ENCODE data around the gene CAMK1D. TPM values are rescaled to one million over a fixed set of nuclear protein-coding genes. Genes with fewer than 3 reads are reported as not detected.

CAMK1D gene
- total RNA-seq, 1 experiment from 2014 or later: 6.3 TPM

DNA sequence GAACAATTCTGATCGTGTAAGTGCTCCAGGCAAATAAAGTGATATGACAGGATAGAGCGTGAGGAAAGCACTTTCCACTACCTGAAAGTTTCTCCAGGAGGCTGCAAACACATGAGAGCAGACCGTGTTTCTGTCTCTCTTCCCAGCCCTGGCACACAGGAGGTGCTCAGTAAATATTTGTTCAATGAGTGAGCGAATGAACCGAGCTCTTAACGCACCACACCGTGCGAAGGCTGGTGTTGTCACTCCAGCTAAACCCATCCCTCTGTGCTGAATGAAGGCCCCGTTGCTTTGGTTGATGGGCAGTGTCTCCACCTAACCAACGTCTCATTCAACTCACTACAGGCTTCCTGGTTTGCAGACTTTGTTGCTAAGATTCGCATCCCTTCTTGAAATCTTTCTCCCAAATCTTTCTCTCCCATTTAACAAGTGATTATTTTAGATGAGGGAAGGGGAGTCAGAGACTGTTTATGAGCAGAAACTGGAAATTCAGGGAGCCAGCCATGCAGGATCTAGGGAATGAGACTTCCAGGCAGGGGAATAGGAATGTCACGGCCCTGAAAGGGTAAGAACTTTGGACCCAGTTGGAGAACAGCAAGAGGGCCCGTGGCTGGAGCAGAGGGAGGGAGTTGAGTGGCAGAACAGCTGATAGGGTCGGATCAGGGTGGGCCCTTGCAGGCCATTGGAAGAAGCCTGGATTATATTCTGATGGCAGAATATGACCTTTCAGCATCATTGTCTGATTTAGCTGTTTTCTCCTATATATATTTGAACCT lies 282.6 kb downstream of the CAMK1D start:
- Histone ChIP-seq H3K79me2 (ENCODE audit: insufficient read depth, low read length) (no peaks in the 10 kb centered on the region), H3K23me2 (ENCODE audit: insufficient read length, low read depth, low read length, poor library complexity, severe bottlenecking) (no peaks in the 10 kb centered on the region), H3T11ph (ENCODE audit: low read length) (no peak overlapping the region), H4K5ac (ENCODE audit: insufficient read length, low read depth, low read length) (no peak overlapping the region), H3K9ac (ENCODE audit: extremely low read depth, insufficient read length, low read length) (no peak overlapping the region), H2BK15ac (ENCODE audit: low read depth, low read length) (no peak overlapping the region), H3K27ac (ENCODE audit: insufficient read length, low read depth, low read length) (no peak overlapping the region), H3K4me1 (ENCODE audit: insufficient read depth, low read length) (no peaks in the 10 kb centered on the region), H2AK5ac (ENCODE audit: insufficient read length, low read length) (no peak overlapping the region), H2AFZ (ENCODE audit: low read length) (no peak overlapping the region), H2BK12ac (ENCODE audit: insufficient read length, low read depth, low read length) (no peak overlapping the region), H3K14ac (ENCODE audit: insufficient read depth, low read length) (no peak overlapping the region), H3K18ac (ENCODE audit: insufficient read length, low read depth, low read length) (no peak overlapping the region), H3K23ac (ENCODE audit: insufficient read length, low read depth, low read length) (no peak overlapping the region), H4K91ac (ENCODE audit: insufficient read length, low read depth, low read length) (no peak overlapping the region), H3K4ac (ENCODE audit: low read depth, low read length) (no peak overlapping the region), H4K8ac (replicated peaks; ENCODE audit: insufficient read length, low read depth, low read length) (no peak overlapping the region), H4K20me1 (ENCODE audit: control insufficient read depth, insufficient read depth, insufficient read length) (no peaks in the 10 kb centered on the region), H3K27me3 (ENCODE audit: insufficient read depth, low read length) (no peaks in the 10 kb centered on the region), H3K56ac (ENCODE audit: insufficient read length, low read depth, low read length) (no peak overlapping the region), H2BK20ac (ENCODE audit: low read depth, low read length, poor library complexity, severe bottlenecking) (no peak overlapping the region), H3K4me2 (ENCODE audit: insufficient read depth, insufficient read length, low read length) (no peak overlapping the region), H2BK120ac (ENCODE audit: low read depth, low read length, poor library complexity, severe bottlenecking) (no peak overlapping the region), H3K79me1 (ENCODE audit: insufficient read depth, low read depth, low read length, poor library complexity, severe bottlenecking) (no peaks in the 10 kb centered on the region), H3K9me3 (ENCODE audit: control insufficient read depth, low read depth, low read length) (peaks cover 7% of the 10 kb centered on the region), H2BK5ac (ENCODE audit: insufficient read length, low read length) (no peak overlapping the region)
- no peak for DNase-seq
- H3K36me3 Mint-ChIP-seq (ENCODE audit: insufficient read depth in 1 of 3, low read depth in 3 of 3): peaks cover 0 to 13% (median 13%) of the 10 kb centered on the region in 3 experiments; a peak in 4 of 7 replicates
- H3K27ac Mint-ChIP-seq: no peak overlapping the region
- H3K9me3 Mint-ChIP-seq: peaks cover 0 to 7% of the 10 kb centered on the region in 2 experiments; a peak in 3 of 5 replicates
- H3K4me1 Mint-ChIP-seq: peaks cover 11 to 21% of the 10 kb centered on the region in 2 experiments
- H3K27me3 Mint-ChIP-seq (ENCODE audit: low read depth): no peaks in the 10 kb centered on the region; the same call in 1 of the 2 replicates
- H3K4me3 Mint-ChIP-seq: no peak overlapping the region
- WGBS (ENCODE audit: extremely low coverage, insufficient read length, low lambda C conversion rate): no CpG with 5 or more reads among the region's 14 CpGs
- TF ChIP-seq, protein P1, sequence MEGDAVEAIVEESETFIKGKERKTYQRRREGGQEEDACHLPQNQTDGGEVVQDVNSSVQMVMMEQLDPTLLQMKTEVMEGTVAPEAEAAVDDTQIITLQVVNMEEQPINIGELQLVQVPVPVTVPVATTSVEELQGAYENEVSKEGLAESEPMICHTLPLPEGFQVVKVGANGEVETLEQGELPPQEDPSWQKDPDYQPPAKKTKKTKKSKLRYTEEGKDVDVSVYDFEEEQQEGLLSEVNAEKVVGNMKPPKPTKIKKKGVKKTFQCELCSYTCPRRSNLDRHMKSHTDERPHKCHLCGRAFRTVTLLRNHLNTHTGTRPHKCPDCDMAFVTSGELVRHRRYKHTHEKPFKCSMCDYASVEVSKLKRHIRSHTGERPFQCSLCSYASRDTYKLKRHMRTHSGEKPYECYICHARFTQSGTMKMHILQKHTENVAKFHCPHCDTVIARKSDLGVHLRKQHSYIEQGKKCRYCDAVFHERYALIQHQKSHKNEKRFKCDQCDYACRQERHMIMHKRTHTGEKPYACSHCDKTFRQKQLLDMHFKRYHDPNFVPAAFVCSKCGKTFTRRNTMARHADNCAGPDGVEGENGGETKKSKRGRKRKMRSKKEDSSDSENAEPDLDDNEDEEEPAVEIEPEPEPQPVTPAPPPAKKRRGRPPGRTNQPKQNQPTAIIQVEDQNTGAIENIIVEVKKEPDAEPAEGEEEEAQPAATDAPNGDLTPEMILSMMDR (conservative IDR thresholded peaks at IDR 0.05): no peak

Measured in H9 (cell line).